Psoas muscle (tissue), 8 donors: ENCODE results near the gene PCSK7. TPM values are rescaled to one million over a fixed set of nuclear protein-coding genes. Genes with fewer than 3 reads are reported as not detected.

ENCODE experiments used
- ATAC-seq, 4 donors: fragments of 200-7000 bp; cut with Tn5 transposase; one replicate each; pipeline ENCODE4 v1.9.1; 2020; ENCODE audit warnings: moderate library complexity in 3 of 4, mild to moderate bottlenecking in 2 of 4
- DNase-seq, 2 donors: peaks; one replicate each; pipeline ENCODE4 v3.0.0-alpha.2; 2020
- H3K27ac ChIP-seq: fragments of 200-600 bp; one replicate; pipeline ENCODE4 v1.8.0; 2022
- H3K27me3 ChIP-seq, 3 donors: fragments of 200-600 bp in 1 of 3; one replicate each; pipeline versions ENCODE4 v1.6.1 to v1.8.0; 2013 to 2022; ENCODE audit warnings: low read length in 2 of 3, mild to moderate bottlenecking in 2 of 3, moderate library complexity in 1 of 3; ENCODE audit not compliant: insufficient read depth in 3 of 3
- H3K36me3 ChIP-seq, 2 donors: fragments of 200-600 bp in 1 of 2; one replicate each; pipeline versions ENCODE4 v1.6.1 to v1.8.0; 2013 to 2022; ENCODE audit warnings: low read depth in 1 of 2, mild to moderate bottlenecking in 1 of 2, moderate library complexity in 1 of 2; ENCODE audit not compliant: insufficient read depth in 1 of 2
- H3K4me1 ChIP-seq: fragments of 200-600 bp; one replicate; pipeline ENCODE4 v1.8.0; 2022
- H3K4me3 ChIP-seq: fragments of 200-600 bp; one replicate; pipeline ENCODE4 v1.8.0; 2022; ENCODE audit warnings: mild to moderate bottlenecking
- H3K9me3 ChIP-seq: fragments of 200-600 bp; one replicate; pipeline ENCODE4 v1.8.0; 2022
- WGBS, 3 donors: extraction: QIAGEN DNeasy Blood & Tissue Kit; methylation state at CpG; one replicate each; pipeline versions ENCODE4 v1.1.6 to v1.1.7; 2013; 5-methylcytosine and 5-hydroxymethylcytosine counted together
- intact Hi-C, 2 donors: fragments of 100-400 bp; cut with DNase I; formaldehyde crosslinking; loops; one replicate each; pipeline versions ENCODE4 v1.11.0 to v1.14.2; 2022
- polyA plus RNA-seq, 3 donors: library from polyadenylated mRNA; stranded (reverse); fragments of 200-250 nt; gene quantifications; one replicate each; pipeline ENCODE4 v1.2.3, GENCODE V29; 2013
- total RNA-seq, 4 donors: library from RNA; stranded (reverse); fragmentation: NEBNext Ultra II Directional in 2 of 4; extraction: Animal tissue kit (Norgen Biotek cat#: 25700) in 2 of 4; gene quantifications; one replicate each; pipeline versions ENCODE4 v1.2.1 to v1.2.4, GENCODE V29; 2021 to 2023
- TF ChIP-seq, protein P1 (sequence below): fragments of 200-600 bp; IDR thresholded peaks from one replicate; pipeline ENCODE4 v1.8.0; 2022; ENCODE audit warnings: antibody characterized with exemption
- donor health status: healthy with polysubstance abuse.
- donor health status: DM: no; HTN: no; CAD: no; lungs with moderate emphysema.
- donor health status: Bipolar disorder and iron deficiency.
- donor health status: healthy.
- donor health status: DM: yes; HTN: yes; CAD: no.
- donor health status: DM: no; HTN: no; CAD: no.
- donor health status: DM: no; HTN: no; CAD: no.
- donor health status: DM: yes; HTN: yes; CAD: no.

The PCSK7 gene
- total and polyA plus RNA-seq, 7 donors: 9.9 to 23.6 (median 17.5) TPM

DNA sequence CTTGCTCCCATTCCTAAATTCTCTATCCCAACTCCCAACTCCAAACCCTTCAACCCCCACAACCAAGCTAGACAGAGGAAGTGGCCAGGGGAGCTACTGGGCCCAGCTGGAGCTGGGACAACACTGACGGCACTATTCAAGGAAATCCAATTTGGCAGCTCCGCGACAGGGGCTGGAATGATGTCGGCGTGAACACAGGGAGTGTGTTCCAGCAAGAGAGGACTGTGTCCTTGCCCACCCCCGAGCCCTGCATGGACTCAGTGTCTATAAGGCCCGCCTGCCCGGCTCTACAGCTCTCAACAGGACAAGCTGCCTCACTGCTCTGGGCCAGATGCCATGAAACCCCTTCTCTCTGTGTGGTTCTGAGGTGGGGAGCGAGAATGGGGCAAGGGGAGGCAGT is 11.3 kb downstream of the PCSK7 start:
- no peaks in the 10 kb centered on the region for H3K9me3 ChIP-seq
- peaks cover 3 to 67% of the 10 kb centered on the region in 2 donors for H3K36me3 ChIP-seq
- intact Hi-C loops: loop anchor here (2.0 to 10.0 kb wide), 4 partner anchors 38 to 256 kb away; no protein-coding TSS in a partner anchor
- H3K27me3 ChIP-seq: no peaks in the 10 kb centered on the region
- peak; percentile 68 to 83 for DNase-seq
- TF ChIP-seq, protein P1, sequence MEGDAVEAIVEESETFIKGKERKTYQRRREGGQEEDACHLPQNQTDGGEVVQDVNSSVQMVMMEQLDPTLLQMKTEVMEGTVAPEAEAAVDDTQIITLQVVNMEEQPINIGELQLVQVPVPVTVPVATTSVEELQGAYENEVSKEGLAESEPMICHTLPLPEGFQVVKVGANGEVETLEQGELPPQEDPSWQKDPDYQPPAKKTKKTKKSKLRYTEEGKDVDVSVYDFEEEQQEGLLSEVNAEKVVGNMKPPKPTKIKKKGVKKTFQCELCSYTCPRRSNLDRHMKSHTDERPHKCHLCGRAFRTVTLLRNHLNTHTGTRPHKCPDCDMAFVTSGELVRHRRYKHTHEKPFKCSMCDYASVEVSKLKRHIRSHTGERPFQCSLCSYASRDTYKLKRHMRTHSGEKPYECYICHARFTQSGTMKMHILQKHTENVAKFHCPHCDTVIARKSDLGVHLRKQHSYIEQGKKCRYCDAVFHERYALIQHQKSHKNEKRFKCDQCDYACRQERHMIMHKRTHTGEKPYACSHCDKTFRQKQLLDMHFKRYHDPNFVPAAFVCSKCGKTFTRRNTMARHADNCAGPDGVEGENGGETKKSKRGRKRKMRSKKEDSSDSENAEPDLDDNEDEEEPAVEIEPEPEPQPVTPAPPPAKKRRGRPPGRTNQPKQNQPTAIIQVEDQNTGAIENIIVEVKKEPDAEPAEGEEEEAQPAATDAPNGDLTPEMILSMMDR: no peak
- peak overlapping the region; percentile 21 for H3K4me3 ChIP-seq
- ATAC-seq: peak; percentile 41 to 55 (median 52)
- 9 to 18% (median 11%) methylated on average over 9 of the region's 9 CpGs for WGBS, 3 donors
- peaks cover 48% of the 10 kb centered on the region for H3K4me1 ChIP-seq
- peak overlapping the region; percentile 86 for H3K27ac ChIP-seq

DNA sequence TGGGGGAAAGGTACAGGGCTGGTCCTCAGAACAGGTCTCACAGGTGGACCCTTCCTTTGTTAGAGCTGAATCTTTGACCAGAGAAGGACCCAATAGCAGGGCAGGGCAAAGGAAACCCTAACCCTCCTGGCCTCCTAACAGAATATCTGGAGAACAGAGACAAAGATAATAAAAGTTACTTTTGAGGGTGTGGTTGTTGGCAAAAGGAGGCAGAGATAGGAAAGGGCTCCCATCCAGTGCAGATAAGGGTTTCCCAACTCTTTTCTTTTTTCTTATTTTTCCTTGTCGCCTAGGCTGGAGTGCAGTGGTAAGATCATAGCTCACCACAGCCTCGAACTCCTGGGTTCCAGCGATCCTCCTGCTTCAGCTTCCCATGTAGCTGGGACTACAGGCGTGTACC is 11.9 kb downstream of the PCSK7 start:
- no peaks in the 10 kb centered on the region for H3K27me3 ChIP-seq
- intact Hi-C loops: loop anchor here (2.0 to 10.0 kb wide), 5 partner anchors 37 to 255 kb away; no protein-coding TSS in a partner anchor
- peaks cover 3 to 70% of the 10 kb centered on the region in 2 donors for H3K36me3 ChIP-seq
- DNase-seq (no peak), ATAC-seq (no peak)
- no peak overlapping the region for H3K4me3 ChIP-seq
- H3K9me3 ChIP-seq: no peaks in the 10 kb centered on the region
- TF ChIP-seq, protein P1: no peak
- H3K27ac ChIP-seq: peak overlapping the region; percentile 86
- WGBS, 3 donors: 85 to 92% (median 92%) methylated on average over 4 of the region's 4 CpGs
- peaks cover 48% of the 10 kb centered on the region for H3K4me1 ChIP-seq

DNA sequence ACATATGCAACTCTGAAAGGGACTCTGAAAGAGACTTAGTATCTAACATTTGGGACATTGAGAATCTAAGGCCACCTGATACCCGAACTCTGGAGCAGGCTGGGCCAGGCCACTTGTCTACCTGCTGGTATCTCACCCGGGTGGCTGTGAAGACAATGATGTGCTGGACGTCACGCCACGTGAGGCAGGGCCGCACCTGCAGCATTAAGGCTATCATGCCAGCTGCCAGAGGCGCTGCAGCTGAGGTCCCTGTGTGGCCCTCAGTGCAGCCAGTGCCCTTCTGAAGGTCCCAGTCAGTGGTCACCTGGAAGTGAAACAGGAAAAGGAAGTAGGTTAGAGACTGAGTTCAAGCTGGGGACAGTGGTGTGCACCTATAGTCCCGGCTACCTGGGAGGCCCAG is 12.4 kb downstream of the PCSK7 start:
- 74 to 81% (median 81%) methylated on average over 8 of the region's 8 CpGs for WGBS, 3 donors
- intact Hi-C loops: loop anchor here in 1 of 2 donors (5.0 kb wide), 1 partner anchor 37 kb away; no protein-coding TSS in a partner anchor
- no peaks in the 10 kb centered on the region for H3K9me3 ChIP-seq
- peak overlapping the region; percentile 86 for H3K27ac ChIP-seq
- no peak for ATAC-seq
- DNase-seq: no peak
- H3K27me3 ChIP-seq: no peaks in the 10 kb centered on the region
- peaks cover 8 to 70% of the 10 kb centered on the region in 2 donors for H3K36me3 ChIP-seq
- H3K4me1 ChIP-seq: peaks cover 48% of the 10 kb centered on the region
- no peak overlapping the region for H3K4me3 ChIP-seq
- TF ChIP-seq, protein P1: no peak

DNA sequence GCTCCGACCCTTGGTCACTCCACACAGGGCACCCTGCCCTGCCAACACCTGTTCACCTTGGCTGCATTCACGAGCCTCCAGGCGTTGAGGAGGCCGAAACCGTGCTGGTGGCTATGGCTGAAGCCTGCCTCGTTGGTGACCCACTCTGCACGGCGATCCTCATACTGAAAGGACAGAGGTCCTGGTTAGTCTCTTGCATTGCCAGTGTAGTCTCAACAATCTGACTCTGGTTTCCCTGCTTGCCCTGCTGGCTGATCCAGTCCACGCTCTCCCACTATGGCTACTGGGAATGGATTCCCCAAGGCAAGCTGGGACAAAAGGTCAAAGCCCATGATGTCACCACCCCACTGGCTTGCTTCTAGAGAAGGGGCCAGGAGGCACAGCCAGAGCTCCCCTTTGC is 12.9 kb downstream of the PCSK7 start:
- H3K27me3 ChIP-seq: no peaks in the 10 kb centered on the region
- WGBS, 3 donors: 45 to 53% (median 50%) methylated on average over 9 of the region's 9 CpGs
- TF ChIP-seq, protein P1: no peak

More for the DNA sequence above, 12.9 kb downstream of the PCSK7 start:
- Histone ChIP-seq H3K4me3 (no peak overlapping the region), H3K27ac (peak overlapping the region; percentile 62), H3K4me1 (peaks cover 48% of the 10 kb centered on the region), H3K9me3 (no peaks in the 10 kb centered on the region), H3K36me3 (peaks cover 10 to 70% of the 10 kb centered on the region in 2 donors)
- ATAC-seq (no peak), DNase-seq (no peak)
- intact Hi-C loops: loop anchor here in 1 of 2 donors (5.0 kb wide), 1 partner anchor 37 kb away; no protein-coding TSS in a partner anchor
